ENCODE data around the gene ANKRD18B.
"Not testable (repeated sequence)": the region's sequence is repeated elsewhere in the genome, so short reads cannot be mapped to it uniquely, and the experiment has no call there.

Gene ANKRD18B

DNA sequence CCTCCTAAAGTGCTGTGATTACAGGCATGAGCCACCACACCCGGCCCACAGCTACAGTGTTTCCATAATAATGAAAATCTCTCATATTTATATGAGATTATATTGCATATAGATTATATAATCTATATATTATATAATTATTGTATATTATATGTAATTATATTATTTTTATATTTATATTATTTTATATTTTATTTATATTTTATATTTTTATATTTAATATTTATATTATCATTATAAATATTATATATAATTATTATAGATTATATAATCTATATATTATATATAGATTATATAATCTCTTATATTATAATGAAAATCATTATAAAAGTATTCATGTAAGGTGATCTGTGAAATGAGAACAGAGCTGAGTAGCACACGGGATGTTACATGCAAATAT lies 11.5 kb downstream of the ANKRD18B start:
- no peak for DNase-seq

DNA sequence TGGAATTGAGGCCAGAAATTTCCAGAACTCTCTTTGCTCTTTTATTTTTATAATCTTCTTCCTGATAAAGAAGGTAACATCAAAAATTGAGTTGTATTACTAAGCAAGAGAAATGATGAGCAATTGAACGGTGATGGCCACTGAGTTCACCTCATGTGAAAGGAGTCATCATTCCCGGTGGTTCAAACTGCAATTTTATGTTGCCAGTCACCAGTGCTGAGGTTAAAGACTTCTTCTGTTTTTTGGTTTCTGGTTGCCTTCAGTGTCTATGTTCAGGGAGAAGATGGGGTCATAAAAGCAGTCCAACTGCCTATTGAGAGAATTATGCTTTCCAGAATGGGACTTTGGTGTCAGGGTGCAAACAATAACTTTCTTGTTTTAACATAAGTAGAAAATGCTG lies 19.4 kb downstream of the ANKRD18B start:
- DNase-seq = not testable (repeated sequence)

DNA sequence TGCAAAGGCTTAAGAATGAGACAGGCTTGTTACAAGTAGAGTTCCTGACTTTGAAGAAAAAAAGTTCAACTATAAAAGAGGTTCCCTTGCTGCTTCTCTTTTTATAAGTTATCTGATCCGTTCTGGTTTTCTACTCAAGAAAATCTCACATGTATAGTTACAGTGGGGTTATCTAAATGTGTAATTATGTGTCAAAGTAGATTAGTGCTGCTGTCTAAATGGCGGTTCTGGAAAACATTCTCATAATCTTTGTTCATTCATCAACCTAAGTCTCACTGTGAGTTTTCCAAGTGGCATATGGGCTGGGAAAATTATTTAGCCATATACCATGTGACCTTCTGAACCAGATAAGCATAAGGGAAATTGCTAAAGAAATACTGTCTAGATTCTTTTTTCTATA lies 21.7 kb downstream of the ANKRD18B start:
- not testable (repeated sequence) for DNase-seq

DNA sequence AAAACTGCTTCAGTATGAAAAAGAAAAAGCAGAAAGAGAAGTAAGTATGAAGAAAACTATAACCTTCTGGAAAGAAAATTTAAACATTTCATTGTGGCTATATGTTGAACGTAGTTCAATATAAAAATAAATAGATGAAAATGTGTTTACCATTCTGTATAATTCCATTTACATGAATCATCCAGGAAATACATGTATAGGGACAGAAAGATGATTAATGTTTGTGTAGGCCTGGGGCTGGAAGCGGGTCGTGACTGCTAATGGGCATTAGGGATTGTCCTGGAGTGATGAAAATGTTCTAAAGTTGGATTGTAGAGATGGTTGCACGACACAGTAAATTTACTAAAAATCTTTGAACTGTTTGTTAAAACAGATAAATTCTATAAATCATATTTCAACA lies 24.8 kb downstream of the ANKRD18B start:
- not testable (repeated sequence) for DNase-seq

DNA sequence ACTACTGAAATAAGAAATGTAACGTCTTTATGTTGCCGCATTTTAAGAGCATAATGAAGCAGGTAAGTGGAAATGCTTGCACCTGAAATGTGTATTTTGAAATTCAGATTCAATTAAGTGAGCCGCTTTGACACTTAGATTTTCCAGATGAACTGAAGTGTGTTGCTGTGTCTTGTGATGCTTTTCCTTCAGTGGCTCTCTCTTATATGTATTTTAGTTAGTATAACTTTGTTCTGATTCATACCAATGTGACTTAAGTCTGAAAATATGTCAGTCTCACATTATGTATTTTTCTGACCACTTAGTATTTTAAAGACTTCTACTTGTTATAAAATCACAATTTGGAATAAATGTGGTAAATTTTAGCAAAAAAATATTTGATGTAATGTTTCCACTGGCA lies 25.4 kb downstream of the ANKRD18B start:
- not testable (repeated sequence) for DNase-seq

DNA sequence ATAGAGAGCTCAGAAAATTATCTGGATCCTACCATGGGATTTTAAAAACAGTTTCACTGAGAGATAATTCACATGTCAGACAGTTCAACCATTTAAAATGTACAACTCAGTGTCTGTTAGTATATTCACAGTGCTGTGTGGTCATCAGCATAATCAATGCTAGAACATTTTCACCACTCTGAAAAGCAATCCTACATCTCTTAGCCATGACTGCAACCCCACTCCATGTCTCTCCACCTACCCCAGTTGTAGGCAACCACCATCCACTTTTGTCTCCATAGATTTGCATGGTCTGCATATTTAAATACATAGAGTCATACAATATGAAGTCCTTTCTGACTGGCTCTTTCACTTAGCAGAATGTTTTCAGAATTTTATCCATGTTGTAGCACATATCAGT lies 27.1 kb downstream of the ANKRD18B start:
- DNase-seq = not testable (repeated sequence)

DNA sequence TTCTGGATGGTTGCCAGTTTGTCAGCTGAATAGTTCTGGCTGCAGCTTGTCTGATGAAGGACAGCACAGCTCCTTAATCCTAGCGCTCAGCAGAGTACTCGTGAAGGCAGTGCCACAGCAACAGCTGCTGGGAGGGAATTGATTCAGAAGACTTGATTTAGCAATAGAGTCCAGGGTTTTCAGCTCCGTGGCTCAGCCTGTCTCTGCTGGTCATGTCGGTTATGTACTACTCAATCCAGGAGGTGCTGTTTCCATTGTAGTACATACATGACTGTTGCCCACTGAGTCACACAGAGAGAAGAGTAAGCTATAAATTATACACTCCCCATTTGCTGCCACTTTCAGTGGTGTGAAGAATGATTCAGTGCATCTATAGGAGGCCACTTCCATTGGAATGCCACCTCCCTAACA lies 28.3 kb downstream of the ANKRD18B start:
- DNase-seq = not testable (repeated sequence)

DNA sequence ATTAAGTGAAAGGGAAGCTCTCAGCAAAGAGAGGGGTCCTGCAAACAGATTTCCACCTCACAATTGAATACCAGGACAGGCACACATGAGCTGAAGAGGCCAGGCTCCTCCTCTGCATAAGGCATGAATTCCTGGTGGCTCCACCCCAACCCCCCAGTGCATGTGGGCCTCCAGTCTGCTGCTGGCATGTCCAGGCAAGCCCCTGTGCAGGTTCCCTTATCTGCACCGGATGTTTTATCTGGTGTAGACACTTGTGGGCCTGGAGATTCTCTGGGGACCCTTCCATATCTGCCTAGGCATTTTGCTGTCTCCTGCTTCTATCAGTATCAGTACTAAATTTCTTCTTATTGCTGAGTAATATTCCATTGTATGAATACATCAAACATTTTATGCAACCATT lies 36.2 kb downstream of the ANKRD18B start:
- DNase-seq = not testable (repeated sequence)

DNA sequence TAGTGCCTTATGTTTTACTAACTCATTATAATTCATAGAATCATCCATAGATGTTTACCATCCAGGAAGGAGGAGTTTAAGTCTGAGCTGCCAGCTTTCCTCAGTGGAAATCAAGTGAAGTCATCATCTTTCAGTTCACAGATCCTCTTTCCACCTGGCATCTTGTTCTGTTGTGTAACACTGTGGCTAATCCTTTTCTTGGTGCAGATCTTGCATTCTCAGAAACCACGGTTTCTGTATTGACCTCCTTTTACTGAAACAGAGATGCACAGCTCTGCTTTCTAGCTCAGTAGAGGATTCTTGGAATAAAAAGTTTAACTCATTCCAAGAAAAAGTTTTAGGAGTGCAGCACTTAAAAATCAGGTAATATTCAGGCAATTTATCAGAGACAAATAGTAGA lies 38.1 kb downstream of the ANKRD18B start:
- not testable (repeated sequence) for DNase-seq

DNA sequence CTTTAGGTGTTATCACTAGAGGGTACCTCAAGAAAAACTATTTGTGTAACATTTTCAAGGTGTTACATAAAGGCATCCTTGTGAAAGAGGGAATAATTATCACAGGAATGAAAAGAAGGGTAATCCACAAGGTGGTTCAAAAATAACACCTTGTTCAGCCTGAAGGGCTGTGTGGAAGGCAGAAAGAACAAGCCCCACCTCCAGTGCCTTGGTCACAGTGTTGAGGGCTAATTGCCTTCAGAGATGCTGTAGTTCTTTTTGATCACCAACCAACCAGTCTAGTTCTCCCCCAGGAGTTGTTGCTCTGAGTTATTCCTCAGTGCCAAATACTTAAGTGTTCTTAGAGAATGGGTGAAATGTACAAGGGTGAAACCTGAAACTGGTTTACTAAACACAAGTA lies 43.7 kb downstream of the ANKRD18B start:
- DNase-seq = not testable (repeated sequence)

DNA sequence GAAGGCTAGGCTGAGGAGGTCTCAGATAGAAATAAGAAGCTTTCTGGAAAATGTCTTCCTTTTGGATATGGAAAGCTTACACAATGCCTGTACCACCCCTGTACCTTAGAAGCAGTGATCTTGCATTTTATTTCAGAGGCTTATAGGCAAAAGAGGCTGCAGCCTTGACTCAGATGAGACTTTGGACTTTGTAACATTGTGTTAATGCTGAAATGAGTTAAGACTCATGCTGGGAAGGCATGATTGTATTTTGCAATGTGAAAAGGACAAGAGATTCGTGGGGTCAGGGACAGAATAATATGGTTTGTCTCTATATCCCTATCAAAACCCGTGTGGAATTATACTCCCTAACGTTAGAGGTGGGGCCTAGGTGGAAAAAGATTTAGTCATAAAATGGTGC lies 53.7 kb downstream of the ANKRD18B start:
- not testable (repeated sequence) for DNase-seq

DNA sequence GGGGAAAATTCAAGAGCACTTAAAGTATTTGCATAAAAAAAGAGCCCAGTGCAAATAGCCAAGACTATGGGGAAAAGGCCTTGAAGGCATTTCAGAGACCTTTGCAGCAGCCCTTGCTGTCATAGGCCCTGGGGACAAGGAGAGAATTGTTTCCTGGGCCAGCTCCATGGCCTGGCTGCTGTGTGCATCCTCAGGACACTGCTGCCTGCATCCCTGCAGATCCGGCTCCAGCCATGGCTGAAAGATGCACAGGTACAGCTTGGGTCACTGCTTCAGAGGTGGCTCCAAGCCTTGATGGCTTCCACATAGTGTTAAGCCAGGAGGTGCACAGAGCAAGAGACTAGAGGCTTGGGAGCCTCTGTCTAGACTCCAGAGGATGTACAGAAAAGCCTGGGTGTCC lies 55.9 kb downstream of the ANKRD18B start:
- not testable (repeated sequence) for DNase-seq

DNA sequence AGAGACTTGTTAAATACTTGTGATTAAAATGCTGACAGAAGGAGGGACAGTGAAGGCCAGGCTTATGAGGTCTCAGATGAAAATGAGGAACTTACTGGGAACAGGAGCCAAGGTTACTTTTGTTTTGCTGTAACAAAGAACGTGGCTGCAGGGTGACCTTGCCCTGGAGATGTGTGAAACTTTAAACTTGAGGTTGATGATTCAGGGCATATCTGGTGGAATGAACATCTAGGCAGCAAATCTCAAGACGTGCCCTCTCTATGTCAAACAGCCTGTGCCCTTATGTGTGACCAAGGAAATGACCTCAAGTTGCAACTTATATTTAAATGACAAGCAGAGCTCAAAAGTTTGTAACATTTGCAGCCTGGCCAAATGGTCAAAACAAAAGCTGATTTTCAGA lies 58.6 kb downstream of the ANKRD18B start:
- DNase-seq = not testable (repeated sequence)

DNA sequence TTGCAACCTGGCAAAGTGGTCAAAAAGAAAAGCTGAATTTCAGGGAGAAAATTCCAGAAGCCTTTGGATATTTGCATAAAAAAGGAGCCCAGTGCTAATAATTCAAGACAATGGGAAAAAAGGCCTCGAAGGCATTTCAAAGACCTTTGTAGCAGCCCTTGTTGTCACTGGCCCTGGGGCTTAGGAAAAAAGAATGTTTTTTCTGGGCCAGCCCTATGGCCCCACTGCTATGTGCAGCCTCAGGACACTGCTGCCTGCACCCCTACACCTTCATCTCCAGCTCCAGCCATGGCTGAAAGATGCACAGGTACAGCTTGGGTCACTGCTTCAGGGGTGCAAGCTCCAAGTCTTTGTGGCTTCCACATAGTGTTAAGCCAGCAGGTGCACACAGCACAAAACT lies 62.1 kb downstream of the ANKRD18B start:
- DNase-seq = not testable (repeated sequence)

DNA sequence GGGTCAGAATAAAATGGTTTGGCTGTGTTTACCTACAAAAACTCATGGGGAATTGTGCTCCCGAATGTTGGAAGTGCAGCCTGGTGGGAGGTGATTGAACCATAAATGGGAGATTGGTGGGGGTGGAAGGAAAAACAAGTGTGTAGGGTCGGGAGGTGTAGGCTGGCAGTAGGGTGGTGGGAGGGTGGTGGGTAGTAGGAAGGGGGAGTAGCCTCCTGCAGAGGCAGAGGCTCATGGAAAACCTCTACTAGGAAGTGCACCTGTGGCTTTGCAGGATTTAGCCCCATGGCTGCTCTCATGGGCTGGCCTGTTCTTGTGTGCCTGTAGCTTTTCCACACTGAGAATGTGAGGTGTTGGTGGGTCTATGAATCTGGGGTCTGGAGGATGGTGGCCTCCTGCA lies 63.7 kb downstream of the ANKRD18B start:
- DNase-seq = not testable (repeated sequence)

DNA sequence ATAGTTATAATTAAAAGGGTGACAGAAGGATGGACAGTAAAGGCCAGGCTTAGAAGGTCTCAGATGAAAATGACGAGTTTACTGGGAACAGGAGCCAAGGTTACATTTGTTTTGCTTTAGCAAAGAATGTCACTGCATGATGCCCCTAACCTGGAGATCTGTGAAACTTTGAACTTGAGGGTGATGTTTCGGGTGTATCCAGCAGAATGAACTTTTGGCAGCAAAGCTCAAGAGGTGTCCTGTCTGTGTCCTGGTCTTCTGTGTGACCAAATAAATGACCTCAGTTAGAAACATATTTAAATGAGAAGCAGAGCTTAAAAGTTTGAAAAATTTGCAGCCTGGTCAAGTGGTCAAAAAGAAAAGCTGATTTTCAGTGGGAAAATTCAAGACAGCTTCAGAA lies 64.8 kb downstream of the ANKRD18B start:
- DNase-seq = not testable (repeated sequence)

DNA sequence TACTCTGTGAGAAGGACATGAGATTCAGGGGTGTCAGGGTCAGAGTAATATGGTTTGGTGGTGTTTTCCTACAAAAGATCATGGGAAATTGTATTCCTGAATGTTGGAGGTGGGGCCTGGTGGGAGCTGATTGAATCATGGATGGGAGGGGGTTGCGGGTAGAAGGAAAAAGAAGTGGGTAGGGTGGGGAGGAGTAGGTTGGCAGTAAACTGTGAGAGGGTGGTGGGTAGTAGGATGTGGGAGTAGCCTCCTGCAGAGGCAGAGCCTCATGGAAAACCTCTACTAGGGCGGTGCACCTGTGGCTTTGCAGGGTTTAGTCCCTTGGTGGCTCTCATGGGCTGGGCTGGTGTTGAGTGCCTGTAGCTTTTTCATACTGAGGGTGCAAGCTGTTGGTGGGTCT lies 66.8 kb downstream of the ANKRD18B start:
- not testable (repeated sequence) for DNase-seq

DNA sequence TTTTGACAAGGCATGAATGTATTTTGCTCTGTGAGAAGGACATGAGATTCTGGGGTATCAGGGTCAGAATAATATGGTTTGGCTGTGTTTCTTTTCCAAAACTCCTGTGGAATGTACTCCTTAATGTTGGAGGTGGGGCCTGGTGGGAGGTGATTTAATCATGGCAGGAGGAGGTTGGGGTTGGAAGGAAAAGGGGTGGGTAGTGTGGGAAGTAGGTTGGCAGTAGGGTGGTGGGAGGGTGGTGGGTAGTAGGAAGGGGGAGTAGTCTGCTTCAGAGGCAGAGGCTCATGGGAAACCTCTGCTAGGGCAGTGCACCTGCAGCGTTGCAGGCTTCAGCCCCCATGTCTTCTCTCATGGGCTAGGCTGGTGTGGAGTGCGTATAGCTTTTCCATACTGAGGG lies 72.9 kb downstream of the ANKRD18B start:
- not testable (repeated sequence) for DNase-seq

DNA sequence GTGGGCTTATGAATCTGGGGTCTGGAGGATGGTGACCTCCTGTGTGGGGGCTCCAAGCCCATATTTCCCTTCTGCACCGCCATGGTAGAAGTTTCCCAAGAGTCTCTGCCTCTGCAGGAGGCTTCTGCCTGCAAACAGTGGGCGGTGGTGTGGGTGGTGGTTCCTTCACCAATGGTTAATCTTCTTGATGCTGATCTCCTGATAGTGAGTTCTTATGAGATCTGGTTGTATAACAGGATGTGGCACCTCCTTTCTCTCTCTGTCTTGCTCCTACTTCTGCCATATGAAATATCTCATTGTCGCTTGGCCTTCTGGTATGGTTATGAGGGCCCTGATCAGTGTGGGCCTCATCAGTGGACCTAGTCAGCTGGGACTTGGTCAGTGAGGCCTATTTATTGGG lies 73.3 kb downstream of the ANKRD18B start:
- not testable (repeated sequence) for DNase-seq

DNA sequence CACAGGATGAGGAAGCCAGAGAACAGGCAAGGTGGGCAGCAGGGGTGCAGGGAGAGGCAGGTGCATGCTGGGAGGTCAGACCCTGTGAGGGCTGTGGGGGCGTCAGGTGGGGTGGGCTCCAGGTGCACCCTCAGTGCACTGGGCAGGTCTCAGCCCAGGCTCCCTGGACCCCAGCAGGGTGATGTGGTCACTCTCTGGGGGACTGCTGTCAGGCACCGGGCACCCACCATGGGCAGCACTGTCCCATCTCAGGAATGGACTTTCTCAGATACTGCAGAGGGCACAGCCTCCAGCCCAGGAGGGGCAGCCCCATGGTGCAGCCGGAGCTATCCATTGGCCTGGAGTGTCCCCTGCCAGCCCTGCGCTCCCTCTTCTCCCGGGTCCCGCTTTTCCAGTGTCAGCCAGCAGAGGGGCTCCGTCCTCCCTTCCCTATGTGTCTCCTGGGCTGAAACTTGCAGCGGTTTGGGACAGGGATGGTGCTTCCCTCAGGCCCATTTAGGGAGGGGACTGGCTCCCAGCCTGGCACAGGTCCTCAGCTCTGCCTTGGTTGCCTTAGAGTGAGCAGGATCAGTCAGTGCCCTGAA lies 74.8 kb downstream of the ANKRD18B start:
- DNase-seq = not testable (repeated sequence)

DNA sequence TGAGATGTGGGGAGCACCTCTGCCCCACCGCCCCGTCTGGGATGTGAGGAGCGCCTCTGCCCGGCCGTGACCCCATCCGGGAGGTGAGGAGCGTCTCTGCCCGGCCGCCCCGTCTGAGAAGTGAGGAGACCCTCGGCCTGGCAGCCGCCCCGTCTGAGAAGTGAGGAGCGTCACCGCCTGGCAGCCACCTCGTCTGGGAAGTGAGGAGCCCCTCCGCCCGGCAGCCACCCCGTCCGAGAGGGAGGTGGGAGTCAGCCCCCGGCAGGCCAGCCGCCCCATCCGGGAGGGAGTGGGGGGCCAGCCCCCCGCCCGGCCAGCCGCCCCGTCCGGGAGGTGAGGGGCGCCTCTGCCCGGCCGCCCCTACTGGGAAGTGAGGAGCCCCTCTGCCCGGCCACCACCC lies 76.9 kb downstream of the ANKRD18B start:
- DNase-seq = not testable (repeated sequence)

DNA sequence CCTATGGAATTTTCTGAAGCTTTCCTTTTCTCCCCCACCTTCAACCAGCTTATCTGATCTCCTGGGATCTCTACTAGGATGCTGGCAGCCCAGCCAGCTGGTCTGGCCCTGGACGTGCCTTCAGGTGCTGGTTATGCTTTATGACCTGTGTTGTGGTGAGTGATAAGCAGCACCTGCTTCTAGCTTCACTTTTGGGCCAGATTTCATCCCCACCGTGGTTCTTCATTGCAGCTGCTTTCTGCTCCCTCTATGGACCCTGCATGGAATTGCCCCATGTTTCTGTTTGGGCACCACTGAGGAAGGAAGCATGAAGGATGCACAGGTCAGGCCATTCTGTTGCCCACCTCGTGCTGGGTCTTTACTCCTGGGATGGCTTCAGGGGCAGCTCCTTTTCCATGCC lies 80.2 kb downstream of the ANKRD18B start:
- not testable (repeated sequence) for DNase-seq

DNA sequence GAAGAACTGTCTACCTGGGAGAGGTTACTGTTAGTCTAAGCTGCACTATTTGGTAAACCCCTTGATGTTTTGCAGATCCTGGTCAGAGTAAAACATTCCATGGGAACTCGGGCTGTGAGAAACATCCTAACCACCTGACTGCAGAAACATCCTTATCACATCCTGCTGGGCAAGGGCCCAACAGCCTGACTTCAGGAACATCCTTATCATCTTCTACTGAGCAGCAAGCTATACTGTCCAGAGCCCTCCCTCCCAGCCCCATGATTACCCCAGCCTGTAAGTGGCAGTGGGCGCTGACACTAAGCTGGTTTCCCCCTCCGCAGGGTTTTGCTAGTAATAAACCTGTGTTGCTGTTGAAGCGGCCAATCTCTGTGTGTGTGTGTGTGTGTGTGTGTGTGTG lies 80.9 kb downstream of the ANKRD18B start:
- not testable (repeated sequence) for DNase-seq

DNA sequence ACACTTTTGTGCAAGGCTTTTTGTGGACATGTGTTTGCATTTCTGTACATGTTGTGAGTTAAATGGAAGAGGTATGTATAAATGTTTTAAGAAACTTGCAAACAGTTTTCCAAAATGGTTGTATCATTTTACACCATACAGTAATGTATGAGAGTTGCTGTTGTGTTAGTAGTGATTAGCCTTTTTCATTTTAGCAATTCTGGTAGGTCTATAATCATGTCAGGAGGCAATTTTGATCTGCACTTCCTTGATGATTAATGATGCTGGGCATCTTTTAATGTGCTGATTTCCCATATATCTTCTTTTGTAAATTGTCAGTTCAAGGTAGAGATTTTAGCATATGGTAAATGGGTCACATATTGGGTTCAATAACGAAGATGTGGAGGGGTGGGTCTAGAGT lies 87.3 kb downstream of the ANKRD18B start:
- DNase-seq = no peak

DNA sequence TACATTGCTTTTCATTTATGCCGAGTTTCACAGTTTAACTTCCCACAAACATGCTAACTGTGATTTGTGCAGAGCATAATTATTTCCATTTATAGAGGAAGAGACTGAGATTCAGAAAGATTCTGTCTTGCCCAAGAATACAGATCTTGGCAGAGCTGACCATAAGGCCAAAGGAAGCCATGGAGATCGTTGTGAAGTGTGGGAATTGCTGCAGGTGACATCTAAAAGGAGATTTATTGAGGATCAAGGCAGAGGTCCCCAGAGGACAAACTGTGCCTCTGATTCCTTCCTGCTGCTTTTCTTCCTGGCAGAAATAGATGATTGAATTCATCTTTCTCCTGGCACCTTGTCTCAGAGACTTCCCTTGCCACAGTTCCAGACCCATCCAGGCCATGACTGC lies 88.4 kb downstream of the ANKRD18B start:
- DNase-seq = not testable (repeated sequence)

Measured in T-helper 9 cell (primary cell).